NB4 (cell line): ENCODE data around the gene CCDC134.

Experiments used
- MAX ChIP-seq: IDR thresholded peaks from 2 replicates; pipeline ENCODE4 v1.6.1; 2011; ENCODE audit warnings: low read depth, low read length
- POLR2A ChIP-seq: IDR thresholded peaks from 2 replicates; pipeline ENCODE4 v1.6.1; 2011; ENCODE audit warnings: mild to moderate bottlenecking; ENCODE audit not compliant: insufficient read length; ENCODE audit errors: extremely low read depth

DNA sequence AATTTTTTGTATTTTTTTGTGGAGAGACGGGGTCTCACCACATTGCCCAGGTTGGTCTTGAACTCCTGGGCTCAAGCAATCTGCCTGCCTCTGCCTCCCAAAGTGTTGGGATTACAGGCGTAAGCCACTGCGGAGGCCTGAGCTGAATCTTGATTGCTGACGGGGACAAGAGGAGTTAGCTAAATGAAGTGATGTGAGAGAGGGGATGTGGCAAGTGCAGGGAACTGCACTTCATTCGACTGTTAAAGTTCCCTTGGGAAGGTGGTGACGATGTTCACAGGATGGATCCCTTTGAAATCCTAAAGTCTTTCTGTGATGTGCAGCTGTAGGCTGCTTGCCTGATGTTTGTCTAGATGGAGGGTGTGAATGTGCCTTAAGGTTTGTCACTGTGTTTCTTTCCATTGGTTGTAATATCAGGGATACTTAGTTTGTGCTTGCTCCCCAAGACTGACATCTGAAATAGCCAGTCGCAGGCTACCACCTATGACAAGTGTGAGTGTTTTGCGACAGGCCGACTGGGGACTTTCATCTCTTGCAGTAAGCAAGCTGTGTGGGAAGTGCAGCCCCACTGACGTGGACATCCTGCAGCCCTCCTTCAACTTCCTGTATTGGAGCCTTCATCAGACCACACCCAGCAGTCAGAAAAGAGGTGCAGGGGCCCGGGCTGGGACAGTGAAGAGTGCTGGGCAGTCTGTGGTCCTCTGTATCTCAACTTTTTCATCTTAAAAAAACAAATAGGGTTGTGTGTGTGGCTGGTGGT, 19.6 kb upstream of the CCDC134 start:
- peak; percentile 66 for TF ChIP-seq POLR2A
- TF ChIP-seq MAX: peak; percentile 40; the same call in 1 of the 2 replicates
